ENCODE results near the gene TSEN2. TPM values are rescaled to one million over a fixed set of nuclear protein-coding genes. Genes with fewer than 3 reads are reported as not detected.
A peak's percentile ranks its signal among the peaks of the same experiment; 100 is the strongest.
"Not testable (repeated sequence)": the region's sequence is repeated elsewhere in the genome, so short reads cannot be mapped to it uniquely, and the experiment has no call there.

The TSEN2 gene
- total RNA-seq, 2 experiments from 2014 or later, result 7.5 to 8.0 TPM

DNA sequence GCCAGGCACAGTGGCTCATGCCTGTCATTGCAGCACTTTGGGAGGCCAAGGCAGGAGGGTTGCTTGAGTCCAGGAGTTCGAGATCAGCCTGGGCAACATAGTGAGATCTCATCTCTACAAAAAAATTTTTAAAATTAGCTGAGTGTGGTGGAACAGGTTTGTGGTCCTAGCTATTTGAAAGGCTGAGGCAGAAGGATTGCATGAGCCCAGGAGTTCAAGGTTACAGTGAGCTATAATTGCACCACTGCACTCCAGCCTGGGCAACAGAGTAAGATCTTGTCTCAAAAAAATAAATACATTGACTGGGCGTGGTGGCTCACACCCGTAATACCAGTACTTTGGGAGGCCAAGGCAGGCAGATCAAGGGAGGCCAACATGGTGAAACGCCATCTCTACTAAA, 26.9 kb upstream of the TSEN2 start:
- H3K27ac Mint-ChIP-seq; H3K36me3 Mint-ChIP-seq (ENCODE audit: low read depth); CTCF ChIA-PET; H3K4me3 Mint-ChIP-seq; DNase-seq; POLR2A ChIA-PET; H3K27me3 Mint-ChIP-seq; H3K9me3 Mint-ChIP-seq: not testable (repeated sequence)
- peaks cover 17% of the 10 kb centered on the region for H3K4me1 Mint-ChIP-seq

DNA sequence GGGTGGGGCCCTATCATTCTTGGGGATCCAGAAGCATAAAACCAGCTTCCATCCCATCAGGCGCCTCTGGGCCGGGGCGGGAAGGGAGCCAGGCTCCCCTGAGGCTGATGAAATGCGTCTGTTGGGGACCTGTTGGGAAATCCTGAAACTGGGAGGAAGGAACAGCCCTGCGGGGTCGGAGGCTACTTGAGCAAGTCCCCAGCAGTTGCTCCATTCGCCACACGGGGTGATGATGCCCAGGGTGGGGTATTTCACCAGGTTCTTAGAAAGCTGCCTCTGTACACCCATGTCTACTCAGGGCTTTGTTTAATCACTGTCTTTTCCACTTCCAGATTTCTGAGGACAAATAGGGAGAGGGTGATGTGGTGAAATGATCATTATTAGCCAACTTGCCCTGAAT, 25.4 kb upstream of the TSEN2 start:
- POLR2A ChIA-PET, result no interaction called here
- Mint-ChIP-seq H3K4me1 (peaks cover 22% of the 10 kb centered on the region), H3K36me3 (ENCODE audit: low read depth) (no peaks in the 10 kb centered on the region), H3K9me3 (peaks cover 2% of the 10 kb centered on the region), H3K27ac (no peak overlapping the region), H3K4me3 (no peak overlapping the region), H3K27me3 (no peaks in the 10 kb centered on the region)
- CTCF ChIA-PET, result interaction anchor here (1.0 kb wide), 1 partner anchor 21 kb away, joined by 3 read pairs; no protein-coding TSS in a partner anchor
- DNase-seq, result no peak

DNA sequence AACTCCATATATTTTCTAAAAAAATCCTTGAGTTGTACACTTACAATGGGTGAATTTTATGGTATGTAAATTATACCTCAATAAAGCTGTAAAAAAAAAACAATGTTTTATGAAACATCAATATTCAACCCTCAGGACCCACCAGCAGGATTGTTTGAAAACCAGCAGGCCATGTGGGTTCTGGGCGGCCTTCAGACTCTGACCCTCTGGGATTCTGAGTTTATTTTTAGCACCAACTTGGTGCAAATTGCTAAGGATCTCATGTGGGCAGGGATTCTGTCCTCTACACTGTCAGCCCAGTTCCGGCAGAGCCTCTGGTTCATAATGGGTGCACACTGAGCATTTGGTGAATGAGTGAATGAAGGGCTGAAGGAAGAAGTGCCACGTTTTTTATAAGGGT, 24.2 kb upstream of the TSEN2 start:
- H3K4me1 Mint-ChIP-seq, result peaks cover 18% of the 10 kb centered on the region
- no peaks in the 10 kb centered on the region for H3K36me3 Mint-ChIP-seq (ENCODE audit: low read depth)
- ChIA-PET POLR2A (no interaction called here), CTCF (no interaction called here)
- no peak for DNase-seq
- no peaks in the 10 kb centered on the region for H3K27me3 Mint-ChIP-seq
- H3K4me3 Mint-ChIP-seq, result no peak overlapping the region
- H3K27ac Mint-ChIP-seq, result no peak overlapping the region
- peaks cover 2% of the 10 kb centered on the region for H3K9me3 Mint-ChIP-seq

DNA sequence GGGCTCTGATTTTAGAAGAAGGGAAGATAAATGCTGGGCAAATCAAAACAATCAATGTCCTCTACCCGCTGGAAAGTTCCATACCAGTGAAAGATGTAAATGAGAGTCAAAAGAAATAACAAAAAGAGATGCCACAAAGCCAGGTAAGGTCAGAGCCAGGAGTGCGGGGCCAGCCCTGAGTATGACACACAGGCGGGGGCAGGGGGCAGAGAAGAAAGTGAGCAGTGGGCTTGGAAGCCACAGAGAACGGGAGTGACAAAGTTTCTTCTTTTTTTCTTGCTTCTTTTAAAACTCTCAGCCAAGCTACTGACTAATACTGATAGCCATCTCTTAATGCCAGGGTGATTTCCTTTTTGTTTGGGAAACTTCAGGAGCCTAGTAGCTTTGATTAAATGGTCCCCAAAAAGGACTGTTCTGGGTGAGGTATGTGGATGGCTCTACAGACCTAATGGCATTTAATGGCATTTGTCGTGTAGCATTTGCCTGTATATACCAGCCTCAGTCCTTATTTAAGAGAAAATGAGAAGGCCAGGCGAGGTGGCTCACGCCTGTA, 23.1 kb upstream of the TSEN2 start:
- Mint-ChIP-seq H3K9me3 (peaks cover 2% of the 10 kb centered on the region), H3K27me3 (no peaks in the 10 kb centered on the region), H3K4me3 (no peak overlapping the region), H3K27ac (no peak overlapping the region), H3K36me3 (ENCODE audit: low read depth) (no peaks in the 10 kb centered on the region), H3K4me1 (peaks cover 18% of the 10 kb centered on the region)
- ChIA-PET CTCF (interaction anchor here (1.7 kb wide), 1 partner anchor 19 kb away, joined by 4 read pairs; no protein-coding TSS in a partner anchor), POLR2A (no interaction called here)
- no peak for DNase-seq

- Mint-ChIP-seq H3K27ac (peak overlapping the region; percentile 56), H3K4me1 (peaks cover 17% of the 10 kb centered on the region), H3K27me3 (no peaks in the 10 kb centered on the region), H3K36me3 (ENCODE audit: low read depth) (no peaks in the 10 kb centered on the region), H3K9me3 (peaks cover 2% of the 10 kb centered on the region), H3K4me3 (no peak overlapping the region)
- POLR2A ChIA-PET, result interaction anchor here (1.0 kb wide), 1 partner anchor 17 kb away, joined by 3 read pairs; no protein-coding TSS in a partner anchor
- DNase-seq, result no peak
- CTCF ChIA-PET, result interaction anchor here (1.7 kb wide), 1 partner anchor 17 kb away, joined by 4 read pairs; no protein-coding TSS in a partner anchor
Measured at GRCh38 chr3:12462159-12462947, 21.9 kb upstream of the TSEN2 start.

DNA sequence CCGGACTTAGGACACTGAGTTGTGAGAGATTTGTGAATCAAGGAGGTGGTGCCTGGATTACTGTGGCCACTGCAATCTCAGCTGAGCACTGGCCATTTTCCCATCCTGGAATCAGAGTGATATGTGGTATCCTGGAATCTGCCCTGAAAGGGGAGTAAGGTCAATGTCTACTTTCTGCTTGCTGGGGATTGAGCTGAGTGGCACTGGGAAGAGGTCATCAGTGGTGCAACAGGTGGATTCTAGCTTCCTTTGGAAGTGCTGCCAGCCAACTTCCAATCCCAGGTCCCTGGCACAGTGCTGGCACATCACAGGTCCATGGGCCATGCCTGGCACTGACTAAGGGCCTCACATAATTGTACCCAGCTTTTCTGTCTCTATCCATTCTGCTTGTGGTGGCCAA, 20.6 kb upstream of the TSEN2 start:
- peaks cover 17% of the 10 kb centered on the region for H3K4me1 Mint-ChIP-seq
- CTCF ChIA-PET, result interaction anchor here (1.3 kb wide), 1 partner anchor 269 kb away, joined by 3 read pairs; no protein-coding TSS in a partner anchor

GRCh38 chr3:12464181-12464580, 20.1 kb upstream of the TSEN2 start:
- Mint-ChIP-seq H3K27ac (no peak overlapping the region), H3K9me3 (peaks cover under 1% of the 10 kb centered on the region), H3K4me1 (peaks cover 17% of the 10 kb centered on the region), H3K36me3 (ENCODE audit: low read depth) (no peaks in the 10 kb centered on the region), H3K27me3 (no peaks in the 10 kb centered on the region), H3K4me3 (no peak overlapping the region)
- ChIA-PET POLR2A (no interaction called here), CTCF (interaction anchor here (1.3 kb wide), 1 partner anchor 270 kb away, joined by 3 read pairs; no protein-coding TSS in a partner anchor)
- DNase-seq, result no peak

More for the DNA sequence above, 20.6 kb upstream of the TSEN2 start:
- Mint-ChIP-seq H3K4me3 (no peak overlapping the region), H3K27me3 (no peaks in the 10 kb centered on the region), H3K36me3 (ENCODE audit: low read depth) (no peaks in the 10 kb centered on the region), H3K27ac (no peak overlapping the region), H3K9me3 (peaks cover 2% of the 10 kb centered on the region)
- no peak for DNase-seq
- POLR2A ChIA-PET, result no interaction called here

DNA sequence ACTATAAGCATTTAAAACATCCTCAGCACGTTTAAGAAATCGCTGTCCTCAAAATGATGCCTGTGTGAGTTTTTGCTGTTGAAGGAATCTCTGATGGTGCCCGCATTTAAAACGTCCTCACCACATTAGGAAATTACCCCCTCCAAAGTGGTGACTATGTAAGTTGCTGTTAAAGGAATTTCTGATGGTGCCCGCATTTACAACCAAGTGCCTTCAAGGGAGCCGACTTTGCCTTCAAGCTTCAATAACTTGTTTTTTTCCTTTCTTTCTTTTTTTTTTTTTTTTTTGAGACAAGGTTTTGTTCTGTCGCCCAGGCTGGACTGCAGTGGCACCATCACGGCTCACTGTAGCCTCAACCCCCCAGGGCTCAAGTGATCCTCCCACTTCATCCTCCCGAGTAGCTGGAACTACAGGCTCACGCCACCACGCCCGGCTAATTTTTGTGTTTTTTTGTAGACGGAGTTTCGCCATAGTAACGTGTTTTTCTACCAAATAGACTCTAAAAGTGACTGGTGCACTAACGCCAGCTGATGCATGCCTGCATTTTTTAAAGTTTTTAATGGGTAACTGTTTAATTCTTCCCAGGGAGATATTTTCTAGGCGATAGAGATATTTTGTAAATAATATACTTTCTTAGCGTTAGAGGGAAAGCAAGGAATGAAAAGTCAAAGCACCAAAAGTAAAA, 19.0 kb upstream of the TSEN2 start:
- no peaks in the 10 kb centered on the region for H3K27me3 Mint-ChIP-seq
- no peak for DNase-seq
- no peaks in the 10 kb centered on the region for H3K36me3 Mint-ChIP-seq (ENCODE audit: low read depth)
- ChIA-PET POLR2A (no interaction called here), CTCF (no interaction called here)
- no peak overlapping the region for H3K27ac Mint-ChIP-seq
- H3K9me3 Mint-ChIP-seq, result no peaks in the 10 kb centered on the region
- H3K4me3 Mint-ChIP-seq, result no peak overlapping the region
- H3K4me1 Mint-ChIP-seq, result peaks cover 22% of the 10 kb centered on the region

DNA sequence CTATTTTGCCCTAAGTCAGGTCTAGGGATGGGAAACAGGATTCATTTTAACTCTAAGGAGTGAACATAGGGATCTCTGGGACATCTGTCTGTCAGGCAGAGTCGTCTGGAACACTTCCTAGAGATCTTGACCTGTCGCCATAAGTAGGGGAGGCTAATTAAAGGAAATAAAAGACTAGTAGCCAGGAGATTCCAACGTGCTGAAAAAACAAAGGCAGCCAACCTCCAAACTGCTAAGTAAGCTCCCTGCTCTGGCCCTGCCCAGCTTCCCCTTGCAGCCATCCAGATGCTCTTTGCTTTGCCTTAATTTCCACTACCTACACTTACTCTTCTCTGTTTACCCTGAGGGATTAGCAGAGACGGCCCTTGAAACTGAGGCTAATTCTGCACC, 18.4 kb upstream of the TSEN2 start:
- Mint-ChIP-seq H3K36me3 (ENCODE audit: low read depth) (no peaks in the 10 kb centered on the region), H3K27ac (no peak overlapping the region), H3K4me1 (peaks cover 27% of the 10 kb centered on the region), H3K9me3 (no peaks in the 10 kb centered on the region), H3K4me3 (no peak overlapping the region), H3K27me3 (no peaks in the 10 kb centered on the region)
- CTCF ChIA-PET, result no interaction called here
- POLR2A ChIA-PET, result no interaction called here
- no peak for DNase-seq

- H3K4me1 Mint-ChIP-seq, result peaks cover 37% of the 10 kb centered on the region
- POLR2A ChIA-PET, result no interaction called here
- no peaks in the 10 kb centered on the region for H3K27me3 Mint-ChIP-seq
- DNase-seq, result no peak
- H3K27ac Mint-ChIP-seq, result no peak overlapping the region
- no peaks in the 10 kb centered on the region for H3K9me3 Mint-ChIP-seq
- CTCF ChIA-PET, result no interaction called here
- H3K36me3 Mint-ChIP-seq (ENCODE audit: low read depth), result no peaks in the 10 kb centered on the region
- H3K4me3 Mint-ChIP-seq, result no peak overlapping the region
Measured at GRCh38 chr3:12467746-12468145, 16.5 kb upstream of the TSEN2 start.

- no peak overlapping the region for H3K27ac Mint-ChIP-seq
- ChIA-PET POLR2A (no interaction called here), CTCF (interaction anchor here (1.3 to 3.4 kb wide), 2 partner anchors 12 to 15 kb away, joined by 3 to 15 read pairs; no protein-coding TSS in a partner anchor)
- no peak overlapping the region for H3K4me3 Mint-ChIP-seq
- peaks cover 39% of the 10 kb centered on the region for H3K4me1 Mint-ChIP-seq
- no peak for DNase-seq
- H3K27me3 Mint-ChIP-seq, result no peaks in the 10 kb centered on the region
- no peaks in the 10 kb centered on the region for H3K36me3 Mint-ChIP-seq (ENCODE audit: low read depth)
- H3K9me3 Mint-ChIP-seq, result no peaks in the 10 kb centered on the region
Measured at GRCh38 chr3:12468276-12468675, 16.0 kb upstream of the TSEN2 start.

DNA sequence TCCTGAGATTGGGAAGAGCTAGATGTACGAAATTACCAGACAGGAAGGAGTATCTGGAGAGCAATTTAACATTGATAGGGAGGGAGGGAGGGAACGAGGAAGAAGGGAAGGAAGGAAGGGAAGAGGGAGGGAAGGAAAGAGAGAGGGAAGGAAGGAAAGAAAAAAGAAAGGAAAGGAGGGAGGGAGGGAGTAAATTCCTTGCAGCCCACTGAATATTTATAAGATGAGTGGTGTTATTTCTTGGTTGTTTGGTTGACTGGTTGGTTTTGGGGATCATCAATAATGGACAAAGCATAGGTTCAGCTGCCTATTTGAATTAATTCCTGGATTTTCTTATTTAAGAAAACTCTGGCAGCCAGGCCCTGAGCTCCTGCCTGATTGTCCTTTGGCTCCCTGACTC, 15.5 kb upstream of the TSEN2 start:
- no peak overlapping the region for H3K4me3 Mint-ChIP-seq
- H3K27me3 Mint-ChIP-seq, result no peaks in the 10 kb centered on the region
- DNase-seq, result no peak
- H3K27ac Mint-ChIP-seq, result no peak overlapping the region
- ChIA-PET CTCF (interaction anchor here (1.3 to 3.4 kb wide), 2 partner anchors 11 to 15 kb away, joined by 3 to 15 read pairs; no protein-coding TSS in a partner anchor), POLR2A (no interaction called here)
- H3K36me3 Mint-ChIP-seq (ENCODE audit: low read depth), result no peaks in the 10 kb centered on the region
- peaks cover 44% of the 10 kb centered on the region for H3K4me1 Mint-ChIP-seq
- no peaks in the 10 kb centered on the region for H3K9me3 Mint-ChIP-seq

GRCh38 chr3:12469222-12469621, 15.1 kb upstream of the TSEN2 start:
- CTCF ChIA-PET, result interaction anchor here (1.3 to 3.4 kb wide), 3 partner anchors 11 to 333 kb away, joined by 3 to 15 read pairs (median 11); no protein-coding TSS in a partner anchor
- H3K27me3 Mint-ChIP-seq; H3K27ac Mint-ChIP-seq; H3K9me3 Mint-ChIP-seq; DNase-seq; POLR2A ChIA-PET; H3K36me3 Mint-ChIP-seq (ENCODE audit: low read depth); H3K4me3 Mint-ChIP-seq: not testable (repeated sequence)
- H3K4me1 Mint-ChIP-seq, result peaks cover 43% of the 10 kb centered on the region
